ENCODE measurements around the gene SMAD2. TPM values are rescaled to one million over a fixed set of nuclear protein-coding genes. Genes with fewer than 3 reads are reported as not detected.

SMAD2 gene
- total and polyA plus RNA-seq, 9 of the 15 experiments (the other 6 are each of a cell fraction or from before 2014, with no cell fraction given) = 9.2 to 49.6 (median 33.7) TPM

DNA sequence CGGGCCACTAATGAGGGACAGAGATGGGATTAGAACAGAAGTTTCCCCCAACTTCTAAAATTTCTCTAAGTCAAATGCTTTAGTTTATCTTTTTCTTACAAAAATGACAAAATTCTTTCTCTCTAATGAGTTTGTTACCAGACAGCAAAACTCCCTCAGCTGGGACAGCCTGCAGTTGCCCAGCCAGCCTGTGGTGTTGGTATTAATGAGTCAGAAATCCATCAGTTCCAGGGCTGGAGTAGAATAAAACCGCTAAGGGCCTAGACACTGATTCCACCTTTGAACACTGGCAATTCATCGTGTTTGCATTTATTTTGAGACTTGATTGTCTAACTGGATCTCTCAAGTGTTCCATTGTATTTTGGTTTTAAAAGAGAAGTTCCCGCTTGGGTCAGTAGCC, 38.3 kb upstream of the SMAD2 start:
- ChIA-PET POLR2A (interaction anchor here (0.7 kb wide), 1 partner anchor 1889 kb away, joined by 3 read pairs; no protein-coding TSS in a partner anchor), CTCF (ENCODE audit: low intra/inter-chr PET ratio) (no interaction called here)
- Histone ChIP-seq H3K4me1 (replicated peaks in 1 of 2; ENCODE audit: control insufficient read depth in 2 of 2, insufficient read depth in 2 of 2, low read length in 2 of 2) (peaks cover 0 to 19% of the 10 kb centered on the region in 2 experiments; a peak in 4 of 5 replicates), H4K20me1 (replicated peaks; ENCODE audit: control insufficient read depth, insufficient read depth, low read length) (no peaks in the 10 kb centered on the region), H3K4me2 (ENCODE audit: insufficient read depth, low read length) (no peak overlapping the region), H3K9me3 (replicated peaks; ENCODE audit: control insufficient read depth, insufficient read depth, low read depth, low read length) (no peaks in the 10 kb centered on the region), H3K27ac (ENCODE audit: extremely low read depth, low read depth, low read length) (no peak overlapping the region), H3K4me3 (no peak overlapping the region), H2AFZ (ENCODE audit: low read depth, low read length) (no peak overlapping the region), H3K36me3 (ENCODE audit: control insufficient read depth, insufficient read depth, low read length) (no peaks in the 10 kb centered on the region), H3K79me2 (ENCODE audit: control insufficient read depth, insufficient read depth, low read length) (no peaks in the 10 kb centered on the region), H3K9me1 (ENCODE audit: control insufficient read depth, insufficient read depth, low read length) (no peaks in the 10 kb centered on the region), H3K27me3 (ENCODE audit: control insufficient read depth in 2 of 2, insufficient read depth in 2 of 2, low read length in 2 of 2) (no peaks in the 10 kb centered on the region), H3K9ac (ENCODE audit: insufficient read depth in 1 of 2, low read depth in 2 of 2, low read length in 2 of 2) (no peak overlapping the region)
- ATAC-seq = no peak
- in situ Hi-C loops (cut with MboI) = no loop called here
- intact Hi-C loops (cut with micrococcal nuclease) = no loop called here
- BruUV-seq (replicated peaks) = no TSS peak
- TF ChIP-seq, protein P1, sequence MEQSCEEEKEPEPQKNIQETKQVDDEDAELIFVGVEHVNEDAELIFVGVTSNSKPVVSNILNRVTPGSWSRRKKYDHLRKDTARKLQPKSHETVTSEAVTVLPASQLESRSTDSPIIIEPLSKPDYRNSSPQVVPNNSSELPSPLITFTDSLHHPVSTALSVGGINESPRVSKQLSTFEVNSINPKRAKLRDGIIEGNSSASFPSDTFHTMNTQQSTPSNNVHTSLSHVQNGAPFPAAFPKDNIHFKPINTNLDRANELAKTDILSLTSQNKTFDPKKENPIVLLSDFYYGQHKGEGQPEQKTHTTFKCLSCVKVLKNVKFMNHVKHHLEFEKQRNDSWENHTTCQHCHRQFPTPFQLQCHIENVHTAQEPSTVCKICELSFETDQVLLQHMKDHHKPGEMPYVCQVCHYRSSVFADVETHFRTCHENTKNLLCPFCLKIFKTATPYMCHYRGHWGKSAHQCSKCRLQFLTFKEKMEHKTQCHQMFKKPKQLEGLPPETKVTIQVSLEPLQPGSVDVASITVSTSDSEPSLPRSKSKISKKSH (CRISPR knock-in tag; IDR thresholded peaks at IDR 0.05) = no peak
- TF ChIP-seq THRAP3 (IDR thresholded peaks at IDR 0.05; ENCODE audit: borderline replicate concordance) (no peak), XRCC3 (IDR thresholded peaks at IDR 0.05) (no peak), XRCC5 (IDR thresholded peaks at IDR 0.05; ENCODE audit: low read depth, low read length) (no peak), BRF1 (IDR thresholded peaks at IDR 0.05; ENCODE audit: borderline replicate concordance, extremely low read depth, insufficient read length) (no peak), PHF8 (IDR thresholded peaks at IDR 0.05; ENCODE audit: borderline replicate concordance, low read length) (no peak), CEBPG (CRISPR knock-in tag; IDR thresholded peaks at IDR 0.05) (no peak), CEBPG (tag; conservative IDR thresholded peaks at IDR 0.05 in 1 of 2, IDR thresholded peaks at IDR 0.05 in 1 of 2) (no peak), PHB (CRISPR knock-in tag; IDR thresholded peaks at IDR 0.05) (no peak), ZFPM2 (CRISPR knock-in tag; IDR thresholded peaks at IDR 0.05) (no peak), TBL1XR1 (IDR thresholded peaks at IDR 0.05; ENCODE audit: low read length in 2 of 2) (no peak), JUN (IDR thresholded peaks at IDR 0.05; ENCODE audit: borderline replicate concordance, low read depth, low read length) (no peak), JUN (CRISPR knock-in tag; IDR thresholded peaks at IDR 0.05; ENCODE audit: borderline replicate concordance) (no peak)
- TF ChIP-seq, protein P2, sequence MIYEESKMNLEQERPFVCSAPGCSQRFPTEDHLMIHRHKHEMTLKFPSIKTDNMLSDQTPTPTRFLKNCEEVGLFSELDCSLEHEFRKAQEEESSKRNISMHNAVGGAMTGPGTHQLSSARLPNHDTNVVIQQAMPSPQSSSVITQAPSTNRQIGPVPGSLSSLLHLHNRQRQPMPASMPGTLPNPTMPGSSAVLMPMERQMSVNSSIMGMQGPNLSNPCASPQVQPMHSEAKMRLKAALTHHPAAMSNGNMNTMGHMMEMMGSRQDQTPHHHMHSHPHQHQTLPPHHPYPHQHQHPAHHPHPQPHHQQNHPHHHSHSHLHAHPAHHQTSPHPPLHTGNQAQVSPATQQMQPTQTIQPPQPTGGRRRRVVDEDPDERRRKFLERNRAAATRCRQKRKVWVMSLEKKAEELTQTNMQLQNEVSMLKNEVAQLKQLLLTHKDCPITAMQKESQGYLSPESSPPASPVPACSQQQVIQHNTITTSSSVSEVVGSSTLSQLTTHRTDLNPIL (CRISPR knock-in tag; IDR thresholded peaks at IDR 0.05) = no peak
- TF ChIP-seq, protein P3, sequence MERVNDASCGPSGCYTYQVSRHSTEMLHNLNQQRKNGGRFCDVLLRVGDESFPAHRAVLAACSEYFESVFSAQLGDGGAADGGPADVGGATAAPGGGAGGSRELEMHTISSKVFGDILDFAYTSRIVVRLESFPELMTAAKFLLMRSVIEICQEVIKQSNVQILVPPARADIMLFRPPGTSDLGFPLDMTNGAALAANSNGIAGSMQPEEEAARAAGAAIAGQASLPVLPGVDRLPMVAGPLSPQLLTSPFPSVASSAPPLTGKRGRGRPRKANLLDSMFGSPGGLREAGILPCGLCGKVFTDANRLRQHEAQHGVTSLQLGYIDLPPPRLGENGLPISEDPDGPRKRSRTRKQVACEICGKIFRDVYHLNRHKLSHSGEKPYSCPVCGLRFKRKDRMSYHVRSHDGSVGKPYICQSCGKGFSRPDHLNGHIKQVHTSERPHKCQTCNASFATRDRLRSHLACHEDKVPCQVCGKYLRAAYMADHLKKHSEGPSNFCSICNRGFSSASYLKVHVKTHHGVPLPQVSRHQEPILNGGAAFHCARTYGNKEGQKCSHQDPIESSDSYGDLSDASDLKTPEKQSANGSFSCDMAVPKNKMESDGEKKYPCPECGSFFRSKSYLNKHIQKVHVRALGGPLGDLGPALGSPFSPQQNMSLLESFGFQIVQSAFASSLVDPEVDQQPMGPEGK (CRISPR knock-in tag; IDR thresholded peaks at IDR 0.05; ENCODE audit: borderline replicate concordance) = no peak
- TF ChIP-seq, protein P4, sequence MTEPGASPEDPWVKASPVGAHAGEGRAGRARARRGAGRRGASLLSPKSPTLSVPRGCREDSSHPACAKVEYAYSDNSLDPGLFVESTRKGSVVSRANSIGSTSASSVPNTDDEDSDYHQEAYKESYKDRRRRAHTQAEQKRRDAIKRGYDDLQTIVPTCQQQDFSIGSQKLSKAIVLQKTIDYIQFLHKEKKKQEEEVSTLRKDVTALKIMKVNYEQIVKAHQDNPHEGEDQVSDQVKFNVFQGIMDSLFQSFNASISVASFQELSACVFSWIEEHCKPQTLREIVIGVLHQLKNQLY (CRISPR knock-in tag; conservative IDR thresholded peaks at IDR 0.05) = no peak
- no peak for DNase-seq (ENCODE audit: extremely low read depth in 1 of 4, low spot score in 3 of 4)
- no peak for FAIRE-seq
- 30% methylated on average over 4 of the region's 4 CpGs for WGBS (ENCODE audit: insufficient coverage, low coverage, missing lambda C conversion rate)
